AG04449 (cell line): ENCODE data around the gene CSNK1G2.

ENCODE experiments used
- CTCF ChIA-PET: fragments of 350-600 bp; formaldehyde crosslinking; extraction: SDS; loops from one replicate; lab custom pipeline; 2021; ENCODE audit warnings: antibody characterized with exemption; lab: Yijun Ruan, JAX
- POLR2A ChIA-PET: fragments of 400-600, 350-600 bp; formaldehyde crosslinking; extraction: SDS; loops from one replicate; lab custom pipeline; 2020; ENCODE audit warnings: antibody characterized with exemption, inconsistent platforms; lab: Yijun Ruan, JAX
- DNase-seq: peaks from one replicate; pipeline ENCODE4 v3.0.0-alpha.2; 2010; ENCODE audit warnings: low read depth, low spot score
- H3K4me3 ChIP-seq: 2 replicates; pipeline ENCODE4 v1.5.1; 2011; ENCODE audit warnings: low read depth, mild to moderate bottlenecking, control low read depth, low read length
- TF ChIP-seq, protein P1 (sequence below): IDR thresholded peaks from one replicate; pipeline ENCODE4 v1.5.1; 2011; ENCODE audit warnings: mild to moderate bottlenecking, moderate library complexity, low read length, control low read depth, inconsistent platforms; ENCODE audit not compliant: insufficient read depth; ENCODE audit errors: missing control alignments

CSNK1G2 gene

GRCh38 chr19:1991018-1991913 lies 50.3 kb downstream of the CSNK1G2 start:
- no peak overlapping the region for H3K4me3 ChIP-seq
- no peak for DNase-seq
- TF ChIP-seq, protein P1, sequence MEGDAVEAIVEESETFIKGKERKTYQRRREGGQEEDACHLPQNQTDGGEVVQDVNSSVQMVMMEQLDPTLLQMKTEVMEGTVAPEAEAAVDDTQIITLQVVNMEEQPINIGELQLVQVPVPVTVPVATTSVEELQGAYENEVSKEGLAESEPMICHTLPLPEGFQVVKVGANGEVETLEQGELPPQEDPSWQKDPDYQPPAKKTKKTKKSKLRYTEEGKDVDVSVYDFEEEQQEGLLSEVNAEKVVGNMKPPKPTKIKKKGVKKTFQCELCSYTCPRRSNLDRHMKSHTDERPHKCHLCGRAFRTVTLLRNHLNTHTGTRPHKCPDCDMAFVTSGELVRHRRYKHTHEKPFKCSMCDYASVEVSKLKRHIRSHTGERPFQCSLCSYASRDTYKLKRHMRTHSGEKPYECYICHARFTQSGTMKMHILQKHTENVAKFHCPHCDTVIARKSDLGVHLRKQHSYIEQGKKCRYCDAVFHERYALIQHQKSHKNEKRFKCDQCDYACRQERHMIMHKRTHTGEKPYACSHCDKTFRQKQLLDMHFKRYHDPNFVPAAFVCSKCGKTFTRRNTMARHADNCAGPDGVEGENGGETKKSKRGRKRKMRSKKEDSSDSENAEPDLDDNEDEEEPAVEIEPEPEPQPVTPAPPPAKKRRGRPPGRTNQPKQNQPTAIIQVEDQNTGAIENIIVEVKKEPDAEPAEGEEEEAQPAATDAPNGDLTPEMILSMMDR = no peak
- ChIA-PET POLR2A (no interaction called here), CTCF (interaction anchor here (1.2 kb wide), 1 partner anchor 63 kb away, joined by 3 read pairs; no protein-coding TSS in a partner anchor)

GRCh38 chr19:1992759-1993260 lies 51.8 kb downstream of the CSNK1G2 start:
- H3K4me3 ChIP-seq = no peak overlapping the region
- ChIA-PET POLR2A (no interaction called here), CTCF (interaction anchor here (0.8 to 1.2 kb wide), 2 partner anchors 63 to 64 kb away, joined by 3 read pairs; no protein-coding TSS in a partner anchor)
- DNase-seq = no peak
- TF ChIP-seq, protein P1 = no peak

DNA sequence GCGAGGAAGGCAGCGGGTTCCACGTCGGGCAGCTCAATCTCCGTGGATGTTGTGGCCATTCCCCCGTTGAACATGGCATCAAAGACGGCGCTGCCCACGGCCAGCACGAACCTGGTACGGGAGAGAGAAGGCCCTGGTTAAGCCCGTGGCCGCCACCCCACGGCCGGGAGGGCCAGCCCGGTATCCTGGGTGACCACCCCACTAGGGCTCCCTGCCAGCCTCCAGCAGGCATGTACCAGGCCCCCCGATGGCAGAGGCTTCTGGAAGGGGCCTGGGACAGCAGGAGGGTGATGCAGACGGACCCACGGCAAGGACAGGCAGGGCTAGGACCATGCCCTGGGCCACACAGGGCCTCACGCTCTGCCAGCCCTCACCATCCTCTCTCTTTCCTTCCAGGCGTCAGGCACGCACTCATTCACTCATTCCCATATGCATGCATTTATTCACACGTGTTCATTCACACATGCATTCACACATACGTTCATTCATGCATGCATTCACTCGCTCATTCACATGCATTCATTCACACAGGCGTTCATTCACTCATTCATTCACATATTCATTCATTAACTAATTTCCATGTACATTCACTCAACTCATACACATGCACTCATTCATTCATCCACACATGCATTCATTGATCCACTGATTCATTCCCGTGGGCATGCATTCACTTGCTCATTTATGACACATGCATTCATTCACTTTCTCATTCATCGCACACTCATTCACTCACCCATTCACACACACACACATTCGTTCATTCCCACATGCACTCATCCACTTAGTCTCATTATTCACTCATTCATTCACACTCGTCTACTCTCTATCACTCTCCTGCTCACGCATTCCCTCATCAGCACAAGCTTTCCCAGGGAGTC lies 56.6 kb downstream of the CSNK1G2 start:
- H3K4me3 ChIP-seq = no peak overlapping the region
- ChIA-PET POLR2A (no interaction called here), CTCF (interaction anchor here (1.4 kb wide), 1 partner anchor 22 kb away, joined by 3 read pairs; no protein-coding TSS in a partner anchor)
- DNase-seq = no peak
- TF ChIP-seq, protein P1 = no peak

GRCh38 chr19:1998712-1999708 lies 58.0 kb downstream of the CSNK1G2 start:
- CTCF ChIA-PET = no interaction called here
- DNase-seq = no peak
- POLR2A ChIA-PET = no interaction called here
- H3K4me3 ChIP-seq = no peak overlapping the region
- TF ChIP-seq, protein P1 = no peak

- ChIA-PET POLR2A (no interaction called here), CTCF (no interaction called here)
- no peak overlapping the region for H3K4me3 ChIP-seq
- TF ChIP-seq, protein P1 = no peak
- DNase-seq = no peak
Measured at GRCh38 chr19:1999856-2000515, 59.0 kb downstream of the CSNK1G2 start.
